ENCODE data around the gene RBMS1. TPM values are rescaled to one million over a fixed set of nuclear protein-coding genes. Genes with fewer than 3 reads are reported as not detected.

Gene RBMS1
- total RNA-seq, 4 donors from 2014 or later = 13.5 to 31.6 (median 23.0) TPM

DNA sequence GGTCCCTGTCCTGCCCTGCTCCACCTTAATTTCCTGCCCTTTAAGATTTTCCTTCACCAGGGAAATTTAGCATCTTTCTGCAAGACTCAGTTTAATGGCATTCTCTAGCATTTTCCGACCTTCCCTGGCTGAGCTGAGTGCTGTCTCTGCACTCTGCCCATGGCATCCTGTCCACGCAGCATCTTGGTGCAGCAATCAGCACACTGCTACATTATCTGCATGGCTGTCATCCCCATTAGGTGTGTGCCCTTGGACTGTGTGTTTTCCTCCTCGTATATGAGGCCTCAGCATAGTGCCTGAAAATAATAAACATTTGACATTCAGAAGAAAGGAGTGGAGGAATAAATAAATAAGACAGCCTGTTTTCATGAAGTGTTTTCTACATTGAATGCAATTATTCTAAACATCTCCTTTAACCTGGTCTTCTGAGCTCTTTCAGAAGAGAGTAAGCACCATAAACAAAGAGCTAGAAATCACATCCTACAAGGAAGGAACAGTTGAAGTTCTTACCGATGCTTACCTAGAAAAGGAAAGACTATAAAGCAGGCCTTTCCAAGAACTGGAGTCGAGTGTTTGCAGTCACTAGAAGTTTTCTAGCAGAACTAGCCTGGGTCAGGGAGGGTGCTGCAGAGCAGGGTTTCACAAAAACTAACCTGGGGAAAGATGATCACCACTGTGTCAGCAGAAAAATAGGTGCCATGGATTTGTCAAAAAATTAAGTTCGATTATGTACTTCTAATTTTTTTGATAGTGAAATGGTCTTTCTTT is 162.2 kb downstream of the RBMS1 start:
- no peak overlapping the region for H3K4me3 ChIP-seq
- in situ Hi-C loops (cut with MboI; ENCODE audit: low pct_ligation_motif_present in 1 of 4, low pct_unique_long_range_greater_than_20kb in 1 of 4, low sequenced_read_pairs in 3 of 4) = no loop called here
- no peak for DNase-seq
- intact Hi-C loops (cut with DNase I; ENCODE audit: low total_unique reads) = no loop called here
- H3K4me1 ChIP-seq = peaks cover 12 to 79% (median 28%) of the 10 kb centered on the region in 4 donors
- H3K27ac ChIP-seq = no peak overlapping the region
- no peaks in the 10 kb centered on the region for H3K36me3 ChIP-seq
- 61 to 70% methylated on average over 6 of the region's 6 CpGs for WGBS, 2 donors (ENCODE audit: low coverage in 1 of 2)
- H3K27me3 ChIP-seq = no peaks in the 10 kb centered on the region
- H3K9me3 ChIP-seq = no peaks in the 10 kb centered on the region
- TF ChIP-seq POLR2AphosphoS5 (IDR thresholded peaks at IDR 0.05) (no peak), EP300 (IDR thresholded peaks at IDR 0.05; ENCODE audit: low read depth) (no peak), POLR2A (IDR thresholded peaks at IDR 0.05) (no peak)
- TF ChIP-seq, protein P1, sequence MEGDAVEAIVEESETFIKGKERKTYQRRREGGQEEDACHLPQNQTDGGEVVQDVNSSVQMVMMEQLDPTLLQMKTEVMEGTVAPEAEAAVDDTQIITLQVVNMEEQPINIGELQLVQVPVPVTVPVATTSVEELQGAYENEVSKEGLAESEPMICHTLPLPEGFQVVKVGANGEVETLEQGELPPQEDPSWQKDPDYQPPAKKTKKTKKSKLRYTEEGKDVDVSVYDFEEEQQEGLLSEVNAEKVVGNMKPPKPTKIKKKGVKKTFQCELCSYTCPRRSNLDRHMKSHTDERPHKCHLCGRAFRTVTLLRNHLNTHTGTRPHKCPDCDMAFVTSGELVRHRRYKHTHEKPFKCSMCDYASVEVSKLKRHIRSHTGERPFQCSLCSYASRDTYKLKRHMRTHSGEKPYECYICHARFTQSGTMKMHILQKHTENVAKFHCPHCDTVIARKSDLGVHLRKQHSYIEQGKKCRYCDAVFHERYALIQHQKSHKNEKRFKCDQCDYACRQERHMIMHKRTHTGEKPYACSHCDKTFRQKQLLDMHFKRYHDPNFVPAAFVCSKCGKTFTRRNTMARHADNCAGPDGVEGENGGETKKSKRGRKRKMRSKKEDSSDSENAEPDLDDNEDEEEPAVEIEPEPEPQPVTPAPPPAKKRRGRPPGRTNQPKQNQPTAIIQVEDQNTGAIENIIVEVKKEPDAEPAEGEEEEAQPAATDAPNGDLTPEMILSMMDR (IDR thresholded peaks at IDR 0.05) = no peak

DNA sequence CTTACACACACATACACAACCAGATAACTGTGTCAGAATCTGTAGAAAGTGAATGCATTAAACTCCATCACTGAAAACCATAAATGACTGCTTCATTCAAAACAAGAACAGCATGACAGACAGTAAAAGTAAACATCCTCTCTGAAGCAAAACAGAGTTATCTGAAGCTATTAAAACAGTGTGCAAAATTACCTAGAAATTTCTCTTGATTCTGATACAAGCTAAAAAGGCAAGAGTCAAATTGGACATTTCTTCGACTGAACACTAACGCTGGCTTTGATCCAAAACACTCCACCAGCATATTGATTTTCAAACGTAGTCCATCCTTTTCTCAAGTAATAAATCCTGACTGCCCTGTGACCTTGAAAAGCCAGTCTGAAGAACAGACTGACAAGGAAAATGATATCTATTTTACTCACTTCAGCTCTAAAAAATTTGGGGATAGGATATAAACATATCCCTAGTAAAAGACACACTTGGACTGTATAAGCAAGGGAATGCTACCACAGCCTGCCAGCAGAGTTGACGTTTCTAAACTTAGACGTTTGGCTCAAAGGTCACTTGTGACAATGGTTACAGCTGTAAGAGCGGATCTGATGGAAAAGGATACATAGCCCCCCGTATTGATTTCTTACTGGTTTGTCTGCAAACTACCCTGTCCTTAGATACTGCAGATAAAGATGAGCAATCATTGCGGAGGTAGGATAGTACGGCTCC is 164.6 kb downstream of the RBMS1 start:
- Histone ChIP-seq H3K9me3 (no peaks in the 10 kb centered on the region), H3K27me3 (no peaks in the 10 kb centered on the region), H3K36me3 (no peaks in the 10 kb centered on the region), H3K4me1 (peaks cover 15 to 78% (median 28%) of the 10 kb centered on the region in 4 donors), H3K4me3 (no peak overlapping the region), H3K27ac (peak overlapping the region in 1 of 4 donors; percentile 23)
- TF ChIP-seq, protein P1 (IDR thresholded peaks at IDR 0.05) = no peak
- TF ChIP-seq EP300 (IDR thresholded peaks at IDR 0.05; ENCODE audit: low read depth) = no peak
- TF ChIP-seq POLR2A (IDR thresholded peaks at IDR 0.05) = no peak
- no peak for TF ChIP-seq POLR2AphosphoS5 (IDR thresholded peaks at IDR 0.05)
- intact Hi-C loops (cut with DNase I; ENCODE audit: low total_unique reads) (no loop called here), in situ Hi-C loops (cut with MboI; ENCODE audit: low pct_ligation_motif_present in 1 of 4, low pct_unique_long_range_greater_than_20kb in 1 of 4, low sequenced_read_pairs in 3 of 4) (no loop called here)
- DNase-seq = no peak
- 42 to 53% methylated on average over 5 to 9 of the region's 9 CpGs for WGBS, 2 donors (ENCODE audit: low coverage in 1 of 2)

DNA sequence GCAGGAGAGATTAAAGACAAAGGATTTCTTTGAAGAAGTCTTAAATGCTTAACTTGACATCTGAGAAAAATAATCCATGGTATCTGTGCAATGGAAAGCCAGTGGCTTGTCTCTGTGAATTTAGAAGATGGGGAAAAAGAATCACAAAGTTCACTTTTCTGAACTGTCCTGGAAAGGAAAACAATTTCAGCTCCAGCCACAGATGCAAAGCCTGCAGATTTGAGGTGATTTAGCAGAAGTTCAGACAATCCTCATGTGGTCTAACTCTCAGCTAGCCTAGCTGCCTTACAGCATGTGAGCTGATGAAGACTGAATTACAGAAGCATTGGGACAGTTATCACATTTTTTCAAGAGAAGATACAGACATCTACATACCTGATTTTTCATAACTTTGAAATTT is 166.8 kb downstream of the RBMS1 start:
- Histone ChIP-seq H3K4me3 (no peak overlapping the region), H3K36me3 (no peaks in the 10 kb centered on the region), H3K27ac (no peak overlapping the region), H3K9me3 (no peaks in the 10 kb centered on the region), H3K4me1 (peaks cover 15 to 71% (median 27%) of the 10 kb centered on the region in 4 donors), H3K27me3 (no peaks in the 10 kb centered on the region)
- intact Hi-C loops (cut with DNase I; ENCODE audit: low total_unique reads) (no loop called here), in situ Hi-C loops (cut with MboI; ENCODE audit: low pct_ligation_motif_present in 1 of 4, low pct_unique_long_range_greater_than_20kb in 1 of 4, low sequenced_read_pairs in 3 of 4) (no loop called here)
- TF ChIP-seq EP300 (IDR thresholded peaks at IDR 0.05; ENCODE audit: low read depth) (no peak), POLR2A (IDR thresholded peaks at IDR 0.05) (no peak), POLR2AphosphoS5 (IDR thresholded peaks at IDR 0.05) (no peak)
- TF ChIP-seq, protein P1 (IDR thresholded peaks at IDR 0.05) = no peak
- no peak for DNase-seq

DNA sequence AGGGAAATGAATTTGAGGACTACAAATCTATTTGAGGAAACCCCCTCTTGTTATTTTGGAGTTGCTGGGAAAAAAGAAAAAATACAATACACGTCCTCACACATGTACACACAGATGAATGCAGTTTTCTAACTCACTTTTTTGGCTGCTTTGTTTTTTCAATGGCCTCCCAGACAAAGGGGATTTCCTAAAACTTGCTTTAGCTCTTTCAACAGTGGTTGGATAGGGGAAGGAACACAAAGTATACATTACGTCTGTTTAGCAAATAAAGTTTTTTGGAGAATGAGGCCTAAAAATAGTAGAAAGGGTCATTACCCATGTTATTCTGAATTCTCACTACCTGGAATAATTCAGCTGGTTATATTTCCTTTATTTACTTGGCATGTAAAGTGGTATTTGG is 168.2 kb downstream of the RBMS1 start:
- H3K27ac ChIP-seq = peak overlapping the region in 2 of 4 donors; percentile 13 to 15
- no peaks in the 10 kb centered on the region for H3K9me3 ChIP-seq
- H3K36me3 ChIP-seq = no peaks in the 10 kb centered on the region
- WGBS, 2 donors (ENCODE audit: low coverage in 1 of 2) = 65 to 85% methylated on average over 2 of the region's 2 CpGs
- H3K27me3 ChIP-seq = no peaks in the 10 kb centered on the region
- TF ChIP-seq POLR2A (IDR thresholded peaks at IDR 0.05) = no peak
- in situ Hi-C loops (cut with MboI; ENCODE audit: low pct_ligation_motif_present in 1 of 4, low pct_unique_long_range_greater_than_20kb in 1 of 4, low sequenced_read_pairs in 3 of 4) = no loop called here
- peaks cover 24 to 74% (median 34%) of the 10 kb centered on the region in 4 donors for H3K4me1 ChIP-seq
- intact Hi-C loops (cut with DNase I; ENCODE audit: low total_unique reads) = no loop called here
- DNase-seq = no peak
- H3K4me3 ChIP-seq = no peak overlapping the region
